Measurements from ENCODE around the gene RCAN1. TPM values are rescaled to one million over a fixed set of nuclear protein-coding genes. Genes with fewer than 3 reads are reported as not detected.

Gene RCAN1
- polyA plus RNA-seq (14.6 to 22.4 TPM (median 21.3 TPM) in 3 replicates), polyA minus RNA-seq (8.9 to 23.0 TPM (median 16.1 TPM) in 3 replicates)
- polyA plus RNA-seq (2011; ENCODE audit: low read depth), result 16.3 TPM
- polyA plus RNA-seq (2011; cell fraction: cytosol; rRNA removed), result 14.4 and 18.3 TPM in 2 replicates
- 19.4 and 21.4 TPM in 2 replicates for polyA plus RNA-seq (2011; cell fraction: nucleus; rRNA removed)
- 17.4 and 28.5 TPM in 2 replicates for polyA plus RNA-seq (2012; ENCODE audit: low replicate concordance)
- 10.0 TPM for polyA minus RNA-seq (2011; cell fraction: cytosol; rRNA and poly(A)+ RNA removed)
- polyA minus RNA-seq (2011; cell fraction: nucleus; rRNA and poly(A)+ RNA removed), result 13.8 and 21.0 TPM in 2 replicates

DNA sequence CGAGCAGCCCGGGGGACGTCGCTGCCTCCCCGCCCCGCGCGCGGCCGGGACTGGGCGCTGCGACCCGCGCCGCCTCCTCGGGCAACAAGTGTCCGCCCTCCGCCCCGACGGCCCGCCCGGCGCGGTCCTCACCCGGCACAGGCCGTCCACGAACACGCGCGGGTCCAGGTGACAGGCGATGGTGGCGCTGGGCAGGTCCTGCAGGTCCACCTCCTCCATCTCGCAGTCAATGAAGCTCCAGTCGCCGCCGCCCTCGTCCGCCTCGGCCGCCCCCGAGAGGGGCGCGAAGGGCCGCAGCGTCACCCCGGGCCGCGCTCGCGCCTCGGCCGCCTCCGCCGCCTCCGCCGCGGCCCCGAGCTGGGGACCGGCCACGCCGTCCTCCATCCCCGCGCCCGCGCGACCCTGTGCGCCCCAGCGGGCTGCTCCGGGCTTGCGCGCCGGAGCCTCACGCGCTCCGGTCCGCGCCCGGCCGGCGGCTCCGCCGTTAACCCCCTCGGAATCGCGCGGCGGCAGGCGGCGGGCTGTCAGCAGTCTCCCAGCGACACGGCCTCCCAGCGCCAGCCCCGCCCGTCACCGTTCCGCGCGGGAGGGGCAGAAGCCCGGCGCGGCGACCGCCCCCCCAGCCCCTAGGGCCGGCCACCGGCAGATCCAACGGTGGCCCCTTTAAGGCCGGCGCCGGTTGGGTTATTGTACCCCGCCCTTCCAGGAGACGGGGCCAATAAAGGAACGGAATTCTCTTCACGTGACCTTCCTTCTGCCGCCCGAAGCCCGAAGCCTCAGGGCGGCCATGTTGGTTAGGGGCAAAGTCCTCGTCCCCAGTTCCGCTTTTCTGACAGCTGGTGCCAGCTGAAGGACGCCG is at the start of gene RCAN1:
Gene RCAN1, minus strand, starts transcription at position 486 of the 859 bp plus-strand sequence. Its CDS starts 102 bp downstream, at position 384.
- dilution Hi-C loops (cut with MboI; ENCODE audit: extremely low pct_ligation_motif_present, low sequenced_read_pairs), result no loop called here
- Histone ChIP-seq H3K27me3 (ENCODE audit: control insufficient read depth, extremely low read depth, insufficient read depth, low read length) (no peaks in the 10 kb centered on the region), H3K9me3 (ENCODE audit: control insufficient read depth, low read depth, low read length) (no peaks in the 10 kb centered on the region), H3K4me3 (ENCODE audit: control insufficient read depth in 2 of 3, extremely low read depth in 1 of 3, insufficient read depth in 2 of 3, low read depth in 1 of 3, low read length in 3 of 3) (peak within 1 kb of the TSS; percentile 60 to 81 (median 80)), H3K4me2 (ENCODE audit: control insufficient read depth, extremely low read depth, insufficient read depth, low read depth, low read length) (peak within 1 kb of the TSS; percentile 82), H3K9me1 (ENCODE audit: control insufficient read depth, extremely low read depth, insufficient read depth, low read length) (no peaks in the 10 kb centered on the region), H3K27ac (ENCODE audit: control insufficient read depth, insufficient read depth, low read length) (peak within 1 kb of the TSS; percentile 32), H3K9ac (ENCODE audit: control insufficient read depth, extremely low read depth, insufficient read depth, low read length) (peak within 1 kb of the TSS; percentile 59), H3K36me3 (ENCODE audit: control insufficient read depth in 2 of 2, extremely low read depth in 1 of 2, insufficient read depth in 2 of 2, low read length in 2 of 2) (no peaks in the 10 kb centered on the region), H2AFZ (ENCODE audit: control insufficient read depth, low read length) (peak within 1 kb of the TSS; percentile 91), H4K20me1 (ENCODE audit: control insufficient read depth, extremely low read depth, insufficient read depth, low read length) (no peaks in the 10 kb centered on the region), H3K79me2 (ENCODE audit: control insufficient read depth, insufficient read depth, low read length) (peaks cover 3% of the 10 kb centered on the region), H3K4me1 (ENCODE audit: control insufficient read depth, extremely low read depth, insufficient read depth, low read length) (no peaks in the 10 kb centered on the region)
- DNase-seq (ENCODE audit: low read depth, low spot score), result peak; percentile 30
- peak; percentile 49 for FAIRE-seq
- TF ChIP-seq, protein P1, sequence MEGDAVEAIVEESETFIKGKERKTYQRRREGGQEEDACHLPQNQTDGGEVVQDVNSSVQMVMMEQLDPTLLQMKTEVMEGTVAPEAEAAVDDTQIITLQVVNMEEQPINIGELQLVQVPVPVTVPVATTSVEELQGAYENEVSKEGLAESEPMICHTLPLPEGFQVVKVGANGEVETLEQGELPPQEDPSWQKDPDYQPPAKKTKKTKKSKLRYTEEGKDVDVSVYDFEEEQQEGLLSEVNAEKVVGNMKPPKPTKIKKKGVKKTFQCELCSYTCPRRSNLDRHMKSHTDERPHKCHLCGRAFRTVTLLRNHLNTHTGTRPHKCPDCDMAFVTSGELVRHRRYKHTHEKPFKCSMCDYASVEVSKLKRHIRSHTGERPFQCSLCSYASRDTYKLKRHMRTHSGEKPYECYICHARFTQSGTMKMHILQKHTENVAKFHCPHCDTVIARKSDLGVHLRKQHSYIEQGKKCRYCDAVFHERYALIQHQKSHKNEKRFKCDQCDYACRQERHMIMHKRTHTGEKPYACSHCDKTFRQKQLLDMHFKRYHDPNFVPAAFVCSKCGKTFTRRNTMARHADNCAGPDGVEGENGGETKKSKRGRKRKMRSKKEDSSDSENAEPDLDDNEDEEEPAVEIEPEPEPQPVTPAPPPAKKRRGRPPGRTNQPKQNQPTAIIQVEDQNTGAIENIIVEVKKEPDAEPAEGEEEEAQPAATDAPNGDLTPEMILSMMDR (optimal IDR thresholded peaks at IDR 0.05 in 1 of 3, IDR thresholded peaks at IDR 0.05 in 1 of 3, conservative IDR thresholded peaks at IDR 0.05 in 1 of 3; ENCODE audit: extremely low read depth in 1 of 3, insufficient read depth in 2 of 3, low read length in 3 of 3), result no peak
- no peak for TF ChIP-seq EZH2 (IDR thresholded peaks at IDR 0.05; ENCODE audit: low read length)

DNA sequence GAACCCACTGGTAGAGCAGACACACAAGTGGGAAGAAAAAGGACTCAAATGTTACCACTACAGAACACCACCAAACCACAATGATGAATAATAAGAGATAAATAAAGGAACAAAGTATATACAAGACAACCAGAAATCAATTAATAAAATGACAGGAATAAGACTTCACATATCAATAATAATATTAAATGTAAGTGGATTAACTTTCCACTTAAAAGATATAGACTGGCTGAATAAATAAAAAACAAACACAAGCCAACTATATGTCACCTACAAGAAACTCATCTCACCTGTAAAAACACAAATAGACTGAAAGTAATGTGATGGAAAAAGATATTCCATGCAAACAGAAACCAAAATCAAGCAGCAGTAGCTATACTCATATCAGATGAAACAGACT is 46.9 kb upstream of the RCAN1 start:
- Histone ChIP-seq H3K4me2 (ENCODE audit: control insufficient read depth, extremely low read depth, insufficient read depth, low read depth, low read length) (no peak overlapping the region), H3K27me3 (ENCODE audit: control insufficient read depth, extremely low read depth, insufficient read depth, low read length) (peaks cover 36% of the 10 kb centered on the region), H3K9ac (ENCODE audit: control insufficient read depth, extremely low read depth, insufficient read depth, low read length) (no peak overlapping the region), H3K9me3 (ENCODE audit: control insufficient read depth, low read depth, low read length) (no peaks in the 10 kb centered on the region), H3K36me3 (ENCODE audit: control insufficient read depth in 2 of 2, extremely low read depth in 1 of 2, insufficient read depth in 2 of 2, low read length in 2 of 2) (no peaks in the 10 kb centered on the region), H4K20me1 (ENCODE audit: control insufficient read depth, extremely low read depth, insufficient read depth, low read length) (no peaks in the 10 kb centered on the region), H3K9me1 (ENCODE audit: control insufficient read depth, extremely low read depth, insufficient read depth, low read length) (no peaks in the 10 kb centered on the region), H3K4me1 (ENCODE audit: control insufficient read depth, extremely low read depth, insufficient read depth, low read length) (no peaks in the 10 kb centered on the region), H2AFZ (ENCODE audit: control insufficient read depth, low read length) (no peak overlapping the region), H3K27ac (ENCODE audit: control insufficient read depth, insufficient read depth, low read length) (no peak overlapping the region), H3K4me3 (ENCODE audit: control insufficient read depth in 2 of 3, extremely low read depth in 1 of 3, insufficient read depth in 2 of 3, low read depth in 1 of 3, low read length in 3 of 3) (no peak overlapping the region), H3K79me2 (ENCODE audit: control insufficient read depth, insufficient read depth, low read length) (no peaks in the 10 kb centered on the region)
- DNase-seq (ENCODE audit: low read depth, low spot score) (no peak), FAIRE-seq (no peak)
- no peak for TF ChIP-seq EZH2 (IDR thresholded peaks at IDR 0.05; ENCODE audit: low read length)
- TF ChIP-seq, protein P1 (optimal IDR thresholded peaks at IDR 0.05 in 1 of 3, IDR thresholded peaks at IDR 0.05 in 1 of 3, conservative IDR thresholded peaks at IDR 0.05 in 1 of 3; ENCODE audit: extremely low read depth in 1 of 3, insufficient read depth in 2 of 3, low read length in 3 of 3), result no peak
- dilution Hi-C loops (cut with MboI; ENCODE audit: extremely low pct_ligation_motif_present, low sequenced_read_pairs), result no loop called here
